Measurements from ENCODE around the gene ZNF275.

- TF ChIP-seq SP1 (IDR thresholded peaks at IDR 0.05; ENCODE audit: low read depth, low read length): no peak
- no peak for TF ChIP-seq CHD4 (IDR thresholded peaks at IDR 0.05)
- TF ChIP-seq MXI1 (IDR thresholded peaks at IDR 0.05; ENCODE audit: low read depth, low read length): no peak
- no peak for TF ChIP-seq PAX5 (IDR thresholded peaks at IDR 0.05; ENCODE audit: borderline replicate concordance, low read depth, low read length)
Measured at GRCh38 chrX:153366878-153367538, 33.1 kb downstream of the ZNF275 start.
